ENCODE data around the gene SPATA18. TPM values are rescaled to one million over a fixed set of nuclear protein-coding genes. Genes with fewer than 3 reads are reported as not detected.

SPATA18 gene
- total and polyA plus RNA-seq, 2 donors (not counting 1 experiment from before 2014, with no cell fraction given) = 0.42 to 1.9 TPM

- Mint-ChIP-seq H3K27me3 (peaks cover 13% of the 10 kb centered on the region), H3K27ac (no peak overlapping the region), H3K4me3 (no peak overlapping the region), H3K4me1 (no peaks in the 10 kb centered on the region), H3K9me3 (ENCODE audit: insufficient read depth) (no peaks in the 10 kb centered on the region)
- TF ChIP-seq EZH2 (IDR thresholded peaks at IDR 0.05; ENCODE audit: borderline replicate concordance, insufficient read depth, low read depth, low read length, poor library complexity, severe bottlenecking) = no peak
- no peak for DNase-seq
- no peaks in the 10 kb centered on the region for H3K36me3 ChIP-seq (replicated peaks in 1 of 2; ENCODE audit: control extremely low read depth in 1 of 2, control insufficient read depth in 1 of 2, extremely low read depth in 1 of 2, insufficient read depth in 2 of 2, low read length in 1 of 2)
- no peak overlapping the region for H3K27ac ChIP-seq (ENCODE audit: low read length in 2 of 2)
- no peak overlapping the region for H3K4me2 ChIP-seq (replicated peaks; ENCODE audit: low read depth, low read length, poor library complexity, severe bottlenecking)
- no CpG with 5 or more reads among the region's 1 CpG for WGBS (ENCODE audit: insufficient coverage)
- no peak for ATAC-seq (ENCODE audit: low read depth)
- no peak overlapping the region for H3K4me3 ChIP-seq (ENCODE audit: control extremely low read depth in 1 of 5, extremely low read depth in 1 of 5, insufficient read depth in 1 of 5, low read depth in 2 of 5, low read length in 4 of 5)
- H2AFZ ChIP-seq (ENCODE audit: insufficient read depth, low read depth, low read length, poor library complexity, severe bottlenecking) = no peak overlapping the region
- no peak overlapping the region for H3K9ac ChIP-seq (ENCODE audit: low read length)
- H3K9me3 ChIP-seq (ENCODE audit: control extremely low read depth in 1 of 3, control insufficient read depth in 2 of 3, insufficient read depth in 1 of 3, low read length in 2 of 3) = no peaks in the 10 kb centered on the region
- no peaks in the 10 kb centered on the region for H3K4me1 ChIP-seq (ENCODE audit: control insufficient read depth in 2 of 2, insufficient read depth in 2 of 2, low read length in 2 of 2)
- H3K27me3 ChIP-seq (replicated peaks in 1 of 4; ENCODE audit: control extremely low read depth in 1 of 4, control insufficient read depth in 3 of 4, insufficient read depth in 4 of 4, low read length in 3 of 4) = no peaks in the 10 kb centered on the region
- ChIA-PET CTCF (no interaction called here), POLR2A (no interaction called here)
- no peaks in the 10 kb centered on the region for H3K79me2 ChIP-seq (ENCODE audit: control insufficient read depth, insufficient read depth, low read length)
- intact Hi-C loops (cut with micrococcal nuclease) = no loop called here
- no peaks in the 10 kb centered on the region for H4K20me1 ChIP-seq (ENCODE audit: control insufficient read depth, insufficient read depth, low read length, poor library complexity, severe bottlenecking)
Measured at GRCh38 chr4:52112411-52112810, 61.3 kb downstream of the SPATA18 start.

- CTCF ChIA-PET = no interaction called here
- Histone ChIP-seq H3K4me2 (replicated peaks; ENCODE audit: low read depth, low read length, poor library complexity, severe bottlenecking) (no peak overlapping the region), H3K4me1 (ENCODE audit: control insufficient read depth in 2 of 2, insufficient read depth in 2 of 2, low read length in 2 of 2) (no peaks in the 10 kb centered on the region), H3K36me3 (replicated peaks in 1 of 2; ENCODE audit: control extremely low read depth in 1 of 2, control insufficient read depth in 1 of 2, extremely low read depth in 1 of 2, insufficient read depth in 2 of 2, low read length in 1 of 2) (no peaks in the 10 kb centered on the region), H3K27ac (ENCODE audit: low read length in 2 of 2) (no peak overlapping the region), H3K9me3 (ENCODE audit: control extremely low read depth in 1 of 3, control insufficient read depth in 2 of 3, insufficient read depth in 1 of 3, low read length in 2 of 3) (no peaks in the 10 kb centered on the region), H4K20me1 (ENCODE audit: control insufficient read depth, insufficient read depth, low read length, poor library complexity, severe bottlenecking) (no peaks in the 10 kb centered on the region), H2AFZ (ENCODE audit: insufficient read depth, low read depth, low read length, poor library complexity, severe bottlenecking) (no peak overlapping the region), H3K79me2 (ENCODE audit: control insufficient read depth, insufficient read depth, low read length) (no peaks in the 10 kb centered on the region), H3K9ac (ENCODE audit: low read length) (no peak overlapping the region), H3K4me3 (ENCODE audit: control extremely low read depth in 1 of 5, extremely low read depth in 1 of 5, insufficient read depth in 1 of 5, low read depth in 2 of 5, low read length in 4 of 5) (no peak overlapping the region), H3K27me3 (replicated peaks in 1 of 4; ENCODE audit: control extremely low read depth in 1 of 4, control insufficient read depth in 3 of 4, insufficient read depth in 4 of 4, low read length in 3 of 4) (no peaks in the 10 kb centered on the region)
- ATAC-seq (ENCODE audit: low read depth) (no peak), DNase-seq (no peak)
- WGBS (ENCODE audit: insufficient coverage) = 100% methylated on average over 1 of the region's 2 CpGs
- Mint-ChIP-seq H3K27me3 (peaks cover 13% of the 10 kb centered on the region), H3K27ac (no peak overlapping the region), H3K4me3 (no peak overlapping the region), H3K9me3 (ENCODE audit: insufficient read depth) (no peaks in the 10 kb centered on the region), H3K4me1 (no peaks in the 10 kb centered on the region)
- intact Hi-C loops (cut with micrococcal nuclease) = no loop called here
- POLR2A ChIA-PET = no interaction called here
- TF ChIP-seq CTCF (IDR thresholded peaks at IDR 0.05) (no peak), EZH2 (IDR thresholded peaks at IDR 0.05; ENCODE audit: borderline replicate concordance, insufficient read depth, low read depth, low read length, poor library complexity, severe bottlenecking) (no peak)
Measured at GRCh38 chr4:52116641-52117040, 65.5 kb downstream of the SPATA18 start.
